GM19452 (cell line): ENCODE results near the gene TNFAIP1.
"Not testable (repeated sequence)": the region's sequence is repeated elsewhere in the genome, so short reads cannot be mapped to it uniquely, and the experiment has no call there.

ENCODE experiments used
- ATAC-seq: cut with Tn5 transposase; IDR thresholded peaks from one replicate; pipeline ENCODE4 v1.9.1; 2021; ENCODE audit not compliant: unreplicated experiment

Gene TNFAIP1

DNA sequence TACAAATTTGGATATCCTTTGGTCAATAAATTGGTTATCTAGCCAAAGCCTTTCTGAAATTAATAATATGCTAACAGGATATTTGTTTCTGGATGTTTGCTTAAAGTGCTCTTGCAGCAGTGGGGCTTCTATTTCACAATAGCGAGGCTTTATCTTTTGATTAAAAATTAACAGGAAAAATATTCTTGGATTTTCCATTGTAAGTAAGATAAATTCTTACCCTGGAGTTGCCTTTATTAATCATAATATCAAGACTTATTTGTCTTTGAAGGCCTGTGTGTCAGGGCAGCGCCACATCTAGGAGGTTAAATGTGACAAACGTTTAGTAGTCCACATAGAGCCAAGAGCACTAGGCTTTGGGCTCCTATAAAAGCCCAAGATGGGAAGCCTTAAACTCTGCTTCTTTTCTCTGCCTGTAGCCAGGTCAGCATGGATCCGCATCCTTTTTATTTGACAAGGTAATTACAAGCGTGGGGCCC is 11.3 kb upstream of the TNFAIP1 start:
- ATAC-seq: no peak

DNA sequence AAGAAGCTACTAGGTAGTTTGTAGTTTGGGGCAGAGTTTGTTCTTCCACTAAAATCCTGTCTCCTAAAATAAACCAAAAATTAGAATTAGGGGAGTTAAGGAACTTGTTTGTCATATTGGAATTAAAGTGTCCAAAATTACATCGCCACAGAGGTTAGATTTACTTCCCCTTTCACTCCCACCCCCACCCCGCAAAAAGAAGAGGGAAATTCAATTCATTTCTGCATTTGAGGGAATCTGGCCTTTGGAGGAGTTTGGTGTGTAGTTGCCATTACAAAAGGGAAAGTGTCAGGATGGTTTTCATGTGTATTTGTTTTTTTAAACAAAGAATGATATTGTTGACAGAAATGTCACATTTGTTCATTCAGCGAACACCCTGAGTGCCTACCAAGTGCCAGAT is 10.8 kb upstream of the TNFAIP1 start:
- no peak for ATAC-seq

DNA sequence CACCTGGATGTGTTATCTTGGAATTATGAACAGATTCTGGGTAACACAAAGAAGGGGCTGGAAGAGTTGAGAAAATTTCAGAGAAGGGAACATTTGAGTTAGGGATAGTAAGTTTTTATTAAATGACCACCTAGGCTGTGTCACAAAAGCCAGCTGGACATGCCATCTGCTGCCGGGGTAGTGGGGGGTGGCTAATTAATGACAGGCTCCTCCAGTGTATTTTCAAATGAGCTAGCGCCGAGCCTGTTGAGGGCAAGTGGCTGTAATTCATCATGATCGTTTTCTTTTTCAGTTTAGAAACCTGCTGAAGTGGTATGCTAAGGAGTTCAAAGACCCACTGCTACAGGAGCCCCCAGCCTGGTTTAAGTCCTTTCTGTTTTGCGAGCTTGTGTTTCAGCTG is 10.3 kb upstream of the TNFAIP1 start:
- ATAC-seq: no peak

DNA sequence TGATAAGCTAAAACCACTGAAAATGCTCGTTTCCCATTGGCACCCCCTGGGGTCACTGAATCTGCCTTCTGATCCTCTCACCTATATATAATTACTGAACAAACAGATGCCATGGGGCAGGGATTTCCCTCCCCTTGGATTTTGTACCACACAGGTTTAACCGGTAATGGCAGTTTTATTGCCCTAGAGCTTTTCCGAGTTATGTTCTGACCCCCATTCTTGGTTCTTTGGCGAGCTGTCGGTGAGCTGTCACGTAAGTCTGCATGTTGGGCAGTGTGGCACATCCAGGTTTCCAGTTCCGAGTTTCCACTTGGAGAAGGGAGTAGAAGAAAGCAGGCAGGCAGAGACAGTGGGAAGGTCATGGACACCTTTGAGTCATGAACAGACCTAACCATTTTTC is 9.4 kb upstream of the TNFAIP1 start:
- no peak for ATAC-seq

DNA sequence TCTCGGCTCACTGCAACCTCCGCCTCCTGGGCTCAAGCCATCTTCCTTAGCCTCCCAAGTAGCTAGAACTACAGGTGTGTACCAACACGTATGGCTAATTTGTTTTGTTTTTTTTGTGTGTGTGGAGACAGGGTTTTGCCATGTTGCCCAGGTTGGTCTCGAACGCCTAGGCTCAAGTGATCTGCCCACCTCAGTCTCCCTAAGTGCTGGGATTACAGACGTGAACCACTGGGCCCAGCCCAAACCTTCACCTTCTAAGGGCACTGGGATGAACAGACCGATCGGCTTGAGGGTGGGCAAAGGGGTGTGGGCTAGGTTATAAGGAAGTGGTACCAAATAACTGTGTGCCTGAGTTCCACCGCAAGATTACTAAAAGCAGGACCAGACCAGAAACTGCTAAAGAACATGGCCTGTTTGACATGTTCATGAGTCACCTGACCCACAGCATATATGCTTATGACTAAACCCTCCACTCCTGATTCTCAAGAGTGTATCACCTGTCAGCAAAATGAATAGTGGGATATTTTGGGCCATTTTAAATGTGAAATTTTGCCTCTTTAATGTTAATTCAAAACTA is 8.4 kb upstream of the TNFAIP1 start:
- ATAC-seq: no peak

DNA sequence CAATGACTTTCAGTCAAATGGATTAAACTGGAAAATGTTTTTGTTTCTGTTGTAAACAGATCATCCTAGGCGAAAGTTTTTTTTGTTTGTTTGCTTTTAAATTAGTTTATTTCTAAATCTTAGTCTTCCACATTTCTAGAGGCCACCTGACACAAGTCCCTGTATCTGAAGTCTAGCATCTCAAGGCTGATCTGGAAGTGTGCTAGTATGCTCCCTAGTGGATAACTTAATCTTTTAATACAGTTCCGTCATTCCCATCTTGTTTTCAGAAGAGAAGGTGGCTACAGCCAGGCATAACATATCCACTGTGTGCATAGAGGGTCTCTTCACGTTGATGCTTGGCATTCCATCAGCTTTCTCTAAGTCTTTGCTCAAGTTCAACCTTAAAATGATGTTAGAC is 7.9 kb upstream of the TNFAIP1 start:
- ATAC-seq: no peak

DNA sequence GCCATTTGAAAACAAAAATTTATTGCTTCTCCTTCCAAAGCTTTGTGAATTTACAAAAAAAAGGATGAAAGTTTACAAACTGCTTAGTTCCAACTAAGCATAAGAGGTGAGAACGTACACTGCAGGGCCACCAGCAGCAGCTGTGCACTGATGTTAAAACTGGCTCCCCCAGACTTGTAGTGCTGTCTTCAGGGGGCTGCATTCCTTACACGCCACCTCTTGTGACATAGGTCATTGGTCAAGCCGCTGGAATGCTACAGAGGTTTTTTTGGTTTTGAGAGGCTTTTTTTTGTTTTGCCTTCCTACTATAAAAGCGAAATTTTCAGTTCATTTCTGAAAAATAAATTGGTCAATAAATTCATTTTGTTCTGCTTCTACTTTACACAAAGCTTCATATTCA is 7.2 kb upstream of the TNFAIP1 start:
- ATAC-seq: no peak

DNA sequence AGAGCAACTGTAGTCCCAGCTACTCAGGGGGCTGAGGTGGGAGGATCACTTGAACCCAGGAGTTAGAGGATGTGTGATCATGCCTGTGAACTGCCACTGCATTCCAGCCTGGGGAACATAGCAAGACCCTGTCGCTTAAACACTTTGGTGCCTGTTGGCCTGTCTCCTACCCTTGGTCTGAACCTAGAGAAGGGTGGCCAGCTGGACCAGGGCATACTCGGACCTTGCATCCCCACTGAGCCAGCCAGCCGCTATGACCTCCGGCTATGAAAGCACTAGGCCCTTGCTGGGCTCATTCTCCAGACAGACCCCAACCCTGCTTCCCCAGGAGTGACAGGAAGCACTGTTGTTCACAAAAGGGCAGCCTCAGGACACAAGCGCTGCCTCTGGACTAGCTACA is 4.9 kb upstream of the TNFAIP1 start:
- no peak for ATAC-seq

DNA sequence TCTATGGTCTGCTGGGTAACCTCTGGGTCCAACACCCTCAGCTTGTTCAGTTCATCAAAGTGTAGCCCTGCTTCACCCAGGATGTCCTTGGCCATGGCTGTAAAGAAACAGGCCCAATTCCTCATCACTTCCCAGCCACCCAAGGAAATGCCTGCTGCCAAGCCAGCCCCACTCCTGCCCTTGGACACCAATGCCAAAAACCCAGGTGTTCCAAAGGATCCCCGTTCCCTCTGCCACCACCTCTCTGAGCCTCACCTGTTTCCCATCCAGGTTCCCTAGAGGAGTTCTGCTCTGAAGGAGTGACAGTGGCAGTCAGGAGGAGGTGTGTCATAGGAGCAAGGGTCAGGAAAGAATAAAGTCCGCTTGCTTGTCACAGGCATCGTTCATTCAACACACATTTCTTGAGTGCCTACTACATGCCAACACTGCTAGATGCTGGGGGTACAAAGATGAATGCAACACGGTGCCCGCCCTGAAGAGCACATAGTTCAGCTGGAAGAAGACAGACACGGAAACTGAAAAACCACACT is 3.6 kb upstream of the TNFAIP1 start:
- ATAC-seq: no peak

DNA sequence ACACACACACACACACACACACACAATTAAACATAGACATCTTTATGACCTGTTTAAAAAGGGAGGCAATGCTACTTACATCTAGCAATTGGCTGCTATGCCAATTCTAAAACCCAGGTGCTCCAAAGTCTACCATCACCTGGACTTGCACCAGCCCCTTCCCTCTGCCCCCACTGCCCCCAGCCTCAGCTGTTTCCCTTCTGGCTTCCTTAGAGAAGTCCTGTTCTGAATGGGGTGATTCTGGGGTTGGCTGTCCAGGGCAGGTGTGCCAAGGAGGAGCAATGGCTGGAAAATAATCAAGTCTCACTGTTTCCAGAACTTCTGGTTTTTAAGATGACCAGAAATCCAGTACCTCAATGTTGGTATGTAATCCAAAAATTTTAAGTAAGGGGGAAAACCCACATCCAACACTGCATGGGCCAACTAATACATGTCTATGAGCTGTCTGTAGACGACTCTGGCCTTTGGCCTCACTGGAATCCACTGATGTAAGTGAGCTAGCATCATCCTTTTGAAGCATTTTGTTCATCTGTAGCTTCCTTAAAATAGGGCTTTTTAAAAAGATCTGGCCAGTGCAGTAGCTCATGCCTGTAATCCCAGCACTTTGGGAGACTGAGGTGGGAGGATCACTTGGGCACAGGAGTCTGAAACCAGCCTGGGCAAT is 2.3 kb upstream of the TNFAIP1 start:
- ATAC-seq: no peak

DNA sequence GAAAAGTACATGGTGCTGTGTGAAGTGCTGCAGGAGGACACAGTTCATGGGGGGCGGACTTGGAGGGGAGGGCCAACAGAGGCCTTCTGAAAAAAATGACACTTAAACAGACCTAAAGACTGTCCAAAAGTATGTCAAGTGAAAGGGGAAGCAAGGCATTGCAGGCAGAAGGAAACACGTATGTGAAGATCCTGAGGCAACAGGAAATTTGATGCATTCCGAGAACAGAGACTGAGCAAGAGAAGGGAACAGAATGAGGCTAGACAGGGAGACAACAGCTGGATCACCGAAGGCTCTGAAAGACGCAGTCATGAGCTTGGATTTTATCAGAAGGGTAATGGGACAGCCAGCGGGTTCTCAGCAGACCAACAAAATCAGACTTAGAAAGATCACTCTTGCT is 1.4 kb upstream of the TNFAIP1 start:
- ATAC-seq: no peak

DNA sequence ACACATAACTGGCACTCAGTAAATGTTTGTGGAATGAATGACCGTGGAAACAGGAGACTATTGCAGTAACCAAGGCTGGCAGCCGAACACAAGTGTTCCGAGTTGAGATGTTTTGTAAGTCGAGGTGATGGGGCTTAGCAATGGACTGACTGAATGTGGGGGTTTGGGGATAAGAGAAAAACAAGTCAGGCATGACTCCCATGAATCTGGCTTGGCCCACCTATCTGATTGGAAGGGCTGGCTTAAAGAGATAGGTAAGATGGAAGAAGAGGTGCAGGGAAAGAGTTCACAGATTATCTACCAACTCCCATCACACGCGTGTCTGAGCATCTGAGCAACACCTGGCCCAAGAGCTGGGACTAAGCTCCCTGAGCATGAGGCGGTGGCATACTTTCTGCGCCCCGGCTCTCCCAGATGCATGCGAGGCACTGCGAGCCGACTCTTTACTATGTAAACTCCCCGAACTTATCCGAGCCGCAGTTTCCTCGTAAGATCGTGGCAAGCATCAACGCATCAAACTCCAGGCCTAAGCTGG is 828 bp upstream of the TNFAIP1 start:
- ATAC-seq: no peak

DNA sequence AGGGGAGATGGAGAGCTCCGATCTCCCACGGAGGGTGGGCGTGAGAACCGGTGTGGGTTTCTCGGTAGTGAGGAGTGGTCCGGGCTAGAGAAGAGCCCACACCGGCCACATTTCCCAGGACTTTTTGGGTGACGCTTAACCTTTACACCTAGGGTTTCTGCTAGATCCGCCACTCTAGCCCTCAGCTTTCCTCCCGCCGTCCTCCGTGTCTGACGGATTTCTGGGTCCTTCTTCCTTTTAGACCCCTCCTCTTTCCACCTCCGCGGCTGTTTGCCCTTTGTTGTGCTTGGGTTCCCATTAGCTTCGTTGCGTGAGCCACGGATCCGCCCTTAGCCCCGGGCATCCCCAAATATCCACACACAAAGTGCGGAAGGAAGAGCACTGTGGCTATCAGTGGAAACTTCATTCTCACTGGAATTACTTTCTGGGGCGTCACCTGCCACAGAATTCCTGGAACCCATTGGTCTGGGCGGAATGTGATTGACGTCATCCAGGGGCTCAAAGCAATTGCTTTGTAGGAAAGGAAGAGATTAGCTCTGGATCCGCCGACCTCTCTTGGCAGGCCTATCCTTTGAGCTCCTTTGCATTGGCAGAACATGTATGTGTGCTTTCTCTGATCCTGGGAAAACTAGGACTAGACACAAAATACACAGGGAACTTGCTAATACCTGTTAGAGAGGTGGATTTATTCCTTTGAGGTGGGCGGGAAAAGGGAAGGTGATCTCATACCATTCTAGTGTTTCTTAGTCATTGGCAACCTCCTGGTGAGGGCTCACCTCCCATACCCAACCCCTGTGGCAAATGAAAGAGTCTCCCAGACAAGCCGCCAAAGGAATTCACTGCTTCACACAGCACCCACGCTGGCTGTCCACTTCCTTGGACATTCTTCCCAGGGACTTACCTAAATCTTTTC is 654 bp downstream of the TNFAIP1 start:
- ATAC-seq: no peak

DNA sequence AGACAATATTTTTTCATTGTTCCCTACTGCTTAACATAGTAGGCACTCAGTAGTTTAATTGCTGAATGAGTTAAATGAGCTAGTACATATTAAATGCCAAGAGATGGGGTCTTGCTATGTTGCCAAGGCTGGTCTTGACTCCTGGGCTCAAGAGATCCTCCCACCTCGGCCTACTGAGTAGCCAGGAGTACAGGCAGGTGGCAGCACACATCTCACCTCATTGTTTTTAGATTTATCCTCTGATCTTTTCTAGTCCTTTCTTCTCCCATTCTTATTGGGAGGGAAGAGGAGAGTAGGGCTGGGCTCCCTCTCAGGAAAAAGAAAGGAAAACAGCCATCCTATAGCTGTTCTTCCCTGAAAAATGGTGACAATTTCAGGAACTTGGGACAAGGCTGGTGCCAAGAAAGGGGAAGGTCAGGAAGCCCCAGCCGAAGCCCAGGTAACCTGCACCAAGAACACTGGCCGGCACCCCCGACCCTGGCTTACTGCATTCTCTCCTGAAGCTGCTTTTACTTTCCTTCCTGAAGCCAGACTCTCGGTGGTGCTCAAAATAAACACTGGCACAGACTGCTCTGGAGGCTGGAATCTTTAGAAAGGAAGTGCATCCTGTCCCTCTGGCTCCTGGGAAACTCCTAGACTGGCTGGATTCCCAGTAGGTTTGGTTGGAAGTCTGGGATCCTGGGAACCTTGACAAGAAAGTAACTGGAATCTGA is 2.7 kb downstream of the TNFAIP1 start:
- ATAC-seq: no peak

DNA sequence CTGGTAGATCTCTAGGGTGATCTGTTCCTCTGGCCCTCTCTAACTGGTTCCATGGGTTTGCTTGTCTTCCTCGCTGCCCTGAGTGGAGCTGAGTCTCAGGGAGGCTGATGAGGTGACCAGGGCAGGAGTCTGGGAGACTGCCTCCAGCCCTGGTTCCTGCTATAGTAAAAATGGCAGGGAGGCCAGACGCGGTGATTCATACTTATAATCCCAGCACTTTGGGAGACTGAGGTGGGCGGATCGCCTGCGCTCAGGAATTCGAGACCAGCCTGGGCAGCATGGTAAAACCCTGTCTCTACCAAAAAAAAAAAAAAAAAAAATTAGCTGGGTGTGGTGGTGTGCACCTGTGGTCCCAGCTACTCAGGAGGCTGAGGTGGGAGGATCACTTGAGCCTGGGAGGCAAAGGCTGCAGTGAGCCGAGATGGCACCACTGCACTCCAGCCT is 3.2 kb downstream of the TNFAIP1 start:
- not testable (repeated sequence) for ATAC-seq

DNA sequence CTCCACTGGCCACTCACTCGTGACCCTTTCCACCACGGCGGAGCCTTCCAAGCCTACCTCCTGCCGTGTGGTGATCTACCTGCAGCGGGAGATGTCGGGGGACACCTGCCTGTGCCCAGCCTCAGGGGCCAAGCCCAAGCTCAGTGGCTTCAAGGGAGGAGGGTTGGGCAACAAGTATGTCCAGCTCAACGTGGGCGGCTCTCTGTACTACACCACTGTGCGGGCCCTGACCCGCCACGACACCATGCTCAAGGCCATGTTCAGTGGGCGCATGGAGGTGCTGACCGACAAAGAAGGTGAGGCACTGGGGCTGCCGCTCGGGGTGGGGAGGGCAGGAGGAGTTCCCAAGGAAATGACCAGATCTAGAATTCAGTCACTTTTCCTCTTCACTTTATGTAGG is 3.9 kb downstream of the TNFAIP1 start:
- ATAC-seq: no peak

DNA sequence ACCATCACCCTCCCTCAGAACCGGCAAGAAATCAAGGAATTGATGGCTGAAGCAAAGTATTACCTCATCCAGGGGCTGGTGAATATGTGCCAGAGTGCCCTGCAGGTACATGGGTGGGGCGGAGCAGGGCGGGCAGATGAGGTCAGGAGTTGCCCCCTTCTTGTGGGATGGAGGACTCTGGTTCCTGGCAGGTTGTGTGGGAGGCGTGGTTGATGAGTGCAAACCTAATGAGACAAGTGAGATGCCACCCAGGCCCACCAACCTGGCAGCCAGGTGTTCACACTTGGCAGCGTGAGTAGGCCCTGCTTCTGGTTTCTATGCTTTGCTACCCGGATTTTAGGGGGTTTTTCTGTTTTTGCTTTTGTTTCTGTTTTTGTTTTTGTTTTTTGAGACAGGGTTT is 4.8 kb downstream of the TNFAIP1 start:
- ATAC-seq: no peak

DNA sequence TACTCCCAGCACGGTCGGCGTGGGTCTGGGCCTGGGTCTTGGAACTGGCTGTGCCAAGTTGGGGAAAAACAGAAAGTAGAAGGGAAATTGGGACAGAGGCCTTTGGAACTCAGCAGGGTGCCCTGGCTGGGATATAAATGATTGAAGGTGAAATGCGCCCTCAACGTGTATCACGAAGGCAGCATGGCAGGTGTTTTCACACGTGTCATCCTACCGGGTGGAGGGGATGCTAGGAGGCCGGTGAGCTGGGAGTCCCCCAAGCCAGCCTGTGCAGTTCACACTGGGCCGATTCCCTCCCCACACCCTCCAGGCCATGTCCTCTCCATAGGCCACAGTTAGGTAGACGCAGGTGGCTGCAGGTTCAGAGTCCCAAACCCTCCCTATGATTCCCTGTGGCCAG is 6.0 kb downstream of the TNFAIP1 start:
- ATAC-seq: no peak

DNA sequence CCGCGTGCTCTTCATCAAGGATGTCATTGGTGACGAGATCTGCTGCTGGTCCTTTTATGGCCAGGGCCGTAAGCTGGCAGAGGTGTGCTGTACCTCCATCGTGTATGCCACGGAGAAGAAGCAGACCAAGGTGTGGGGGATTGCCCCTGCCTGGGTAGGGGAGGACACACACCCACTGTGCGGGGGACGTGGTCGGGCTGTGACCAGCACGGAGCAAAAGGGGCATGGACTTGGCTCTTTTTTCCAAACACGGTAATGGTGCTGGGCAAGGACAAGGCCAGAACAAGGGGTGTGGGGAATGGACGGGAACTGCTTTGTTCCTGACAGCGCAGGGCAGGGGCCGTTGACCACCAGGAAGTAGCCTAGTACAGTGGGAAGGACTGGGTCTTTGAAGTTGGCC is 6.8 kb downstream of the TNFAIP1 start:
- no peak for ATAC-seq

DNA sequence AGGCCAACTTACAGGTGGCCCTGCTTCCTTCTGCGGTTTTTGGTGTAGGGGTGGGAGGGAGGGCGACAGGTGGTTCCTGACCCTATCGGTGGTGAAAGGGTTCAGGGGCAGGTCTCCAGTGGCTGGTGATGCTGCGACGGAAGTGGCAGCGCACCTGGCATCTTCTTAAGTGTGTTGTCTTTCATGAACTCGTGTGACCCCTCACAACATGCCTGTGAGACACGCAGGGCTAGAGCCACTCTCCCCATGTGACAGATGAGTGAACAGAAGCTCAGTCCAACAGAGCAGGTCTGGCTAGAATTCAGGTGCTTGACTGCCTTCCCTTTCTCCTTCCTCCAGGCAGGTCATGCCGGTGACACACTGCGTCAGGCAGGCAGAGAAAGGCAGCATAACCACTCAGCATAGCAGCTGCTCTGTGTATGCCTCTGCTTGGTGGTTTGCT is 8.0 kb downstream of the TNFAIP1 start:
- ATAC-seq: no peak

DNA sequence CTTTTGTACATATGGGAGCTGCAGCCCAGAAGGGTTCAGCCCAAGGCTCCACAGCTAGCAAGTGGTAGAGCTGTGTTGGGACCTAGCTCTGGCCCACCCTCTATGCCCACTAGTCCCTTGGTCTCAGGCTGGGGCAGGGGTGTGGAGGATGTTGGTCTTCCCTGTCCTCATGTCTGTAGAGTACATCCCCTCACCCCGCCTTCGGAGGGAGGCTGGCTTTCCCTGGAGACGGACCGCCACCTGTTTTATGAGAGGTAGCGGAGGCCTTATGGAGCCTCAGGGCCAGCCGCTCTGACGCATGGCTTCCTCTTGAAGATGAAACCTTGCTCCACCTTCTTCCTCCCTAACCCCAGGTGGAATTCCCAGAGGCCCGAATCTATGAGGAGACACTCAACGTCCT is 8.4 kb downstream of the TNFAIP1 start:
- ATAC-seq: no peak
